ENCODE data around the gene LIPG.

DNA sequence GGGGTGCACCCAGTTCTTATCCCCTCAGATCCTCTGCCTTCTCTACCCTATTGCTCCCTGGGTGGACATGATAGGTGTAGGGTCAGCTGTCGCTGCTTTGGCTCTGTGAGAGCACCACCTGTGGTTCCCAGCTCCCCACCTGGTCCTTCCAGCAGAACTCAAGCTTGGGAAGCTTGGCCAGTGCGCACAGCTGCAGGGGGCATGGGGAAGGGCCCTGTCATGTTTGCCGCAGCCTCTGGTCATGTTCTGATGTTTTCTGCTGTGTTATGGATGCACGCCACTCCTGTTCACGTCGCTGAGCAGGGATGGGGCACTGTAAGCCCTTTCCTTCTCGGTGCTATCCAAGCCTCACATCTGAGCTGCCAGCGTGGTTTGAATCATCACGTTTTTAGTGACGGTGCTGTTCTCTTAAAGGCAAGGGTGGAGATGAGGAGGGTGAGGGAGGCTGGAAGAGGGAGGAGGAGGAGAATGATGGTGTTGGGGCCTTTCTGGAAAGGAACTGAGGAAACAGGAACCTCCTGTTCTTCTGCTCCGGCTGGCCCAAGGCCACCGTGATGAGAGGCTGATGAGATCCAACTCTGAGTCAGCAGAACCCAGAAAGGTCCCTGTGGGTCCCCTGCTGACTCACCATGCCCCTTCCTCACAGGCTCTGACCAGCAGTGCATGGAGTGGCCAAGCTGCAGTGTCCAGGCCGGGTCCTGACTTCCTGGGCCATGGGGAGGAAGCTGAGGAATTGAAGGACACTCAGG is 78.0 kb downstream of the LIPG start:
- TF ChIP-seq, protein P1, sequence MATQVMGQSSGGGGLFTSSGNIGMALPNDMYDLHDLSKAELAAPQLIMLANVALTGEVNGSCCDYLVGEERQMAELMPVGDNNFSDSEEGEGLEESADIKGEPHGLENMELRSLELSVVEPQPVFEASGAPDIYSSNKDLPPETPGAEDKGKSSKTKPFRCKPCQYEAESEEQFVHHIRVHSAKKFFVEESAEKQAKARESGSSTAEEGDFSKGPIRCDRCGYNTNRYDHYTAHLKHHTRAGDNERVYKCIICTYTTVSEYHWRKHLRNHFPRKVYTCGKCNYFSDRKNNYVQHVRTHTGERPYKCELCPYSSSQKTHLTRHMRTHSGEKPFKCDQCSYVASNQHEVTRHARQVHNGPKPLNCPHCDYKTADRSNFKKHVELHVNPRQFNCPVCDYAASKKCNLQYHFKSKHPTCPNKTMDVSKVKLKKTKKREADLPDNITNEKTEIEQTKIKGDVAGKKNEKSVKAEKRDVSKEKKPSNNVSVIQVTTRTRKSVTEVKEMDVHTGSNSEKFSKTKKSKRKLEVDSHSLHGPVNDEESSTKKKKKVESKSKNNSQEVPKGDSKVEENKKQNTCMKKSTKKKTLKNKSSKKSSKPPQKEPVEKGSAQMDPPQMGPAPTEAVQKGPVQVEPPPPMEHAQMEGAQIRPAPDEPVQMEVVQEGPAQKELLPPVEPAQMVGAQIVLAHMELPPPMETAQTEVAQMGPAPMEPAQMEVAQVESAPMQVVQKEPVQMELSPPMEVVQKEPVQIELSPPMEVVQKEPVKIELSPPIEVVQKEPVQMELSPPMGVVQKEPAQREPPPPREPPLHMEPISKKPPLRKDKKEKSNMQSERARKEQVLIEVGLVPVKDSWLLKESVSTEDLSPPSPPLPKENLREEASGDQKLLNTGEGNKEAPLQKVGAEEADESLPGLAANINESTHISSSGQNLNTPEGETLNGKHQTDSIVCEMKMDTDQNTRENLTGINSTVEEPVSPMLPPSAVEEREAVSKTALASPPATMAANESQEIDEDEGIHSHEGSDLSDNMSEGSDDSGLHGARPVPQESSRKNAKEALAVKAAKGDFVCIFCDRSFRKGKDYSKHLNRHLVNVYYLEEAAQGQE (IDR thresholded peaks at IDR 0.05; ENCODE audit: insufficient read depth in 1 of 2, low read depth in 2 of 2, low read length in 1 of 2), result no peak
- TF ChIP-seq, protein P2, sequence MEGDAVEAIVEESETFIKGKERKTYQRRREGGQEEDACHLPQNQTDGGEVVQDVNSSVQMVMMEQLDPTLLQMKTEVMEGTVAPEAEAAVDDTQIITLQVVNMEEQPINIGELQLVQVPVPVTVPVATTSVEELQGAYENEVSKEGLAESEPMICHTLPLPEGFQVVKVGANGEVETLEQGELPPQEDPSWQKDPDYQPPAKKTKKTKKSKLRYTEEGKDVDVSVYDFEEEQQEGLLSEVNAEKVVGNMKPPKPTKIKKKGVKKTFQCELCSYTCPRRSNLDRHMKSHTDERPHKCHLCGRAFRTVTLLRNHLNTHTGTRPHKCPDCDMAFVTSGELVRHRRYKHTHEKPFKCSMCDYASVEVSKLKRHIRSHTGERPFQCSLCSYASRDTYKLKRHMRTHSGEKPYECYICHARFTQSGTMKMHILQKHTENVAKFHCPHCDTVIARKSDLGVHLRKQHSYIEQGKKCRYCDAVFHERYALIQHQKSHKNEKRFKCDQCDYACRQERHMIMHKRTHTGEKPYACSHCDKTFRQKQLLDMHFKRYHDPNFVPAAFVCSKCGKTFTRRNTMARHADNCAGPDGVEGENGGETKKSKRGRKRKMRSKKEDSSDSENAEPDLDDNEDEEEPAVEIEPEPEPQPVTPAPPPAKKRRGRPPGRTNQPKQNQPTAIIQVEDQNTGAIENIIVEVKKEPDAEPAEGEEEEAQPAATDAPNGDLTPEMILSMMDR (IDR thresholded peaks at IDR 0.05), result no peak
- TF ChIP-seq SIN3A (IDR thresholded peaks at IDR 0.05; ENCODE audit: borderline replicate concordance, insufficient read depth, low read depth, low read length) (no peak), POLR2AphosphoS5 (IDR thresholded peaks at IDR 0.05; ENCODE audit: low read depth, low read length) (no peak)
